Measurements from ENCODE around the gene PLCG1.

Gene PLCG1

GRCh38 chr20:41182296-41183212, 45.2 kb downstream of the PLCG1 start:
- no peak for DNase-seq

GRCh38 chr20:41183391-41183790, 46.0 kb downstream of the PLCG1 start:
- DNase-seq = no peak

DNA sequence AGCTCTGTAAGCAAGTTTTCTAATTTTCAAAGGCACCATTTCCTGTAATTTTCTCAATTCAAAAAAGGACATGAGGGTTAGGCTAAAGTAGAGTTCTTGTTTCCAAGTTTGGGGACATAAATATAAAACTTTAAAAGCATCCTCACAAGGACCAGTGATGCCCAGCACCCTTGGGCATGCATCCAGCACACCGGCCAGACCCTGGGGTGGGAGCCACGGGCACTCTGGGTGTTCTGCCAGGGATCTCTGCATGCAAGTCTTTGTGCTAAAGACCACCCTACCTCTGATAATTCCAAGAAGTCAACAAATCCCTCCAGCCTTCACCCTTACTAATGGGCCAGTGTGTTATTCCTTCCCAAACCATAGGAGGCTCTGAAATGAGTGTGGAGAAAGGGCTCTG, 46.5 kb downstream of the PLCG1 start:
- no peak for DNase-seq

DNA sequence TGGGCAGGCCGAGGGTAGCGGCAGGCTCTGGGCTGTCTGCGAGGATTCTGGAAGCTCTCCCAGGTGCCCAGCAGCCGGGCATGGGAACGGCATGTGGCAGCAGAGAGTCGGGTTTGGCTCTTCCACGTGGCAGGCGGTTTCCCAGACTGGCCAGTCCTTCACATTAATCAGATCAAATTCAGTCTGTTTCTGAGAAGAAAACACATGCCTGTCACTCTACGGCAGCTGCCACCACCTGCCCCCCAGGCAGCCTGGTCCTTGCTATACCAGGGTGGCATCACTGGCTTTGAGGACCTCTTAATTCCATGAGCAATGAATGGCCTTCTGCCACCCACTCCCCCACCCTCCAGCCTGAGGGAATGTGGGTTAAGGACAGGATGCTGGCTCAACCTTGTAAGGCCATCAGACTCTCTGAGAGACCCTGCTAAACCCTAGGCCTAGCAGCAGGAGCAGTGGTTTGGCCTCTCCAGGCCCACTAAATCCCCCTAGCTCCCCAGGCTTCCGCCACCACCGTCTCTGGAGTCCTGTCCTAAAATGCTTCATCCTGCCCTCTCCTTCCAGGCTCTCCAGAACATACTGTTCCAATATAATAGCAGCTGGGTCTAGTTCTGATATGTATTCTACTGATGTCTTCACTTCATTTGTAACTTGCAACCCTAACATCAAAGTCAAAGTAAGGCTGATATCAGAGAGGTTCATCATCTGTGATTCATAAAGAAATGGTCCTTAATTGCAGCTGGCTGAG, 47.8 kb downstream of the PLCG1 start:
- DNase-seq = no peak

- no peak for DNase-seq
Observed at GRCh38 chr20:41187668-41188067, 50.3 kb downstream of the PLCG1 start.

- no peak for DNase-seq
Observed at GRCh38 chr20:41191562-41192500, 54.5 kb downstream of the PLCG1 start.

DNA sequence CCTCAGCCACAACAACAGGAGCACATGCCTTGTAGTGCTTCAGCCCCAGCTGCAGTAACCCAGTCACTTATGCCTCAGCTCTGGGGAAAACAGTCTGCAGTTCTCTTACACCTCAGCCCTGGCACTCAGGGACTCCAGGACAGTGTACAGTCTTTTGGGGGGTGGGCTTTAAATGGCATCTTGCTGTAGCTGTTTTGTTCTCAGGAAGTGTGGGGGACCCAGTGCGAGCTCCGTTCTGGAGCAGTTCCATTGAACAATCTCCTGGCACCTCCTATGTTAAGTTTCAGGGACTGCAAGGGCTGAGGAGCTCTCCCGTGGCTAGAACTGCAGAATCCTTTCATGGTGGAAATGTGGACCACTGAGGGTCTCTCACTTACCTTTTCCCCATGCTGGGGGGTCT, 55.2 kb downstream of the PLCG1 start:
- no peak for DNase-seq

GRCh38 chr20:41196653-41197225, 59.4 kb downstream of the PLCG1 start:
- DNase-seq = peak in 1 of 3 experiments; percentile 58

DNA sequence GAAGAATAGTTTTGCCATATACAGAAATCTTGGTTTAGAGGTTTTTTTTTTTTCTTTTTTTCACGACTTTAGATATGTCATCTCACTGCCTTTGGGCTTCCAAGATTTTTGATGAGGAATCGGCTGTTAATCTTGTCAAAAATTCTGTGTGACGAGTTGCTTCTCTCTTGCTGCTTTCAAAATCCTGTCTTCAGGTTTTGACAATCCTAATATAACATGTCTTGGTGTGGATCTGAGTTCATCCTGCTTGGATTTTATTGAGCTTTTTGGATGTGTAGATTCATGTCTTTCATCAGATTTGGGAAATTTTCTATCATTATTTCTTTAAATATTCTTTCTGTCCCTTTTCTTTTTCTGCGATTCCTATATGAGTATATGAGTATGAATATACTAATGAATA, 61.1 kb downstream of the PLCG1 start:
- DNase-seq = no peak

- DNase-seq = no peak
Observed at GRCh38 chr20:41200446-41201202, 63.3 kb downstream of the PLCG1 start.

- DNase-seq = no peak
Observed at GRCh38 chr20:41201760-41202159, 64.4 kb downstream of the PLCG1 start.

GRCh38 chr20:41202426-41202825, 65.1 kb downstream of the PLCG1 start:
- DNase-seq = no peak

DNA sequence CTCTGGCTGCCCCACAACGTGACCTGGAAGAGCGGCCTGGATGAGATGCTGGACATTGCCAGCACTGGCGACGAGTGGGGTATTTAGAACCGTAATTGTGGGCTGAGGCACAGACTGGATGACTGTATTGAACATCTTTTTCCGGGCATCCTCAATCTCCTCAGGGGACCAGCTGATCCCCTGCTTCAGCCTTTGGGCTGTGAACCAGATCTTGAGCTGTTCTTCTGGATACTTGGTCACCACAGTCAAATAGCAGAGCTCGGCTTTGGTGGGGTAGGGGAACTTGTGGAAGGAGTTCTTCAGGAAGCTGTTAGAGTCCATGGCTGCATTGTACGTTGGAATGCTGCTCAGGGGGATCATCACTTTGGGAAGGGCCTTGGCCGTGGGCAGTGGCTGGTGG, 66.3 kb downstream of the PLCG1 start:
- no peak for DNase-seq

GRCh38 chr20:41204304-41205265, 67.2 kb downstream of the PLCG1 start:
- DNase-seq = no peak

- DNase-seq = no peak
Observed at GRCh38 chr20:41205313-41205712, 68.0 kb downstream of the PLCG1 start.

DNA sequence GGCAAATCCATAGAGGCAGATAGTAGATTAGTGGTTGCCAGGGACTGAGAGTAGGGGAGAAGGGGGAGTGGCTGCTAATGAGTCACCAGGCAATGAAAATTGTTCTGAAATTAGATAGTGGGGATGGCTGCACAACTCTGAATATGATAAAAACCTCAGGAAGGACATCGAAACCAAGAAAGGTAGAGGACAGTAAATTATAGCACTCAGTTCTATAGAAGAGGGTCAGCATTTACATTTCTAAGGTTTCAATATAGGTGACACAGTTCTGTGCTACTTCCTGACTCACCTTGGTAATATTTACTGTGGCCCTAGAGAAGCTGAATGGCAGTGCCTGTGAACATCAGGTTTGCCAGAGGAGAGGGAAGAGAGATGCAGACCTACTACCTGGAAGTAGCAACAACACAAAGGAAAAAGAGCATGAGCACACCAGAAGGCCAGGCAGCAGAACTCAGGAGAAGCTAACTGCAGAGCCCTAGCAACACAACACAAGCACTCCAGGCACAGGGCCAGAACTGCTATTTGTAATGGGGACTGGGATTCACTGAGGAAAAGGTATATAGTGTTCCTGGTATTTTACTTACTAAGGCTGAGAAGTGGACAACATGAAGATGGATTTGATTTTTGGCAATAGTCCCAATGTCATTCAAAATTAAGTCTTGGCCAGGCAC, 75.9 kb downstream of the PLCG1 start:
- DNase-seq = no peak

DNA sequence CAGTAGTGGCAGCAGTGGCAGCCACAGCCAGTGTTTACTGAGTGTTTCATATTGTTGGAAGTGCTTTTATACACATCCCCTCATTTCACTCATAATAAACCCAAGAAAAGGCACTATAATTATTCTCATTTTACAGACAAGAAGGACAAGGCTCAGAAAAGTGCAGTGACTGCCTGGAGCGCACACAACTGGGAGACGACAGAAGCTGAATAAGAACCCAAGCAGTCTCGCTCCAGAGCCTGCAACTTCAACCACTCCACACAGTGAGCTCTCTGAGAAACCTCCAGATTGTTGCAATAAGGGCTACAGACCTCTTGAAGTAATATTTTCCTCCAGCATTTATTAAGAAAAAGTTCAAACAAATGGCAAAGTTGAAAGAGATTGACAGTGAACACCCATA, 76.9 kb downstream of the PLCG1 start:
- no peak for DNase-seq

GRCh38 chr20:41214666-41215065, 77.3 kb downstream of the PLCG1 start:
- no peak for DNase-seq

DNA sequence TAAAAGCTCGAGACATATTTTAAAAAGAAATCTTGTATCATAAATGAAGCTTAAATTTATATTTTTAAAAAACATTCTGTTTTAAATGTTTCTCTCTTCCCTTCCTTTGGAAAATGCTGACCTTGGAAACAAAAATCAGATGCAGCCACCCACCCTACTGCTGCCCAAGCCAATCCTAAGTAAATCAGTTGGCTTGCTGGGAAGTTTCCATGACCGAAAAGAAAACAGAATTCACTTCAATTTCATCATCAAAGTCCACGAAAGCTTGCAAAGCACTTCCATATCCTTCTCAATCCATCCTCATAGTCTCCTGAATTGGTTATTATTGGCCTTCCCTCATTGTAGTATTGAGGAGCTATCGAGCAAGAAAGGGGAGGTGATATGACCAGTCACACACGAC, 80.1 kb downstream of the PLCG1 start:
- no peak for DNase-seq

- DNase-seq = no peak
Observed at GRCh38 chr20:41218466-41218865, 81.1 kb downstream of the PLCG1 start.

Measured in NCI-H1417 (cell line).